Stomach (tissue), 9 donors: Measurements from ENCODE around the gene NOG. TPM values are rescaled to one million over a fixed set of nuclear protein-coding genes. Genes with fewer than 3 reads are reported as not detected.

ENCODE experiments used
- DNase-seq, 2 donors: peaks; one replicate each; pipeline versions ENCODE4 v3.0.0 to v3.0.0-alpha.2; 2013 to 2019
- H3K27ac ChIP-seq, 5 donors: fragments of 200-600 bp in 4 of 5; sonication (generic) in 4 of 5; one replicate each; pipeline ENCODE4 v1.5.1; 2013 to 2019; ENCODE audit warnings: mild to moderate bottlenecking in 1 of 5, moderate library complexity in 1 of 5
- H3K27me3 ChIP-seq, 3 donors: fragments of 200-600 bp; sonication (generic); one replicate each; pipeline ENCODE4 v1.5.1; 2017 to 2019; ENCODE audit warnings: mixed run types in 1 of 3
- H3K36me3 ChIP-seq, 4 donors: fragments of 200-600 bp; sonication (generic); 1 replicate in 3 of 4; 2 replicates in 1 of 4; pipeline ENCODE4 v1.5.1; 2016 to 2019
- H3K4me1 ChIP-seq, 4 donors: fragments of 200-600 bp; sonication (generic); one replicate each; pipeline ENCODE4 v1.5.1; 2016 to 2019
- H3K4me3 ChIP-seq, 4 donors: fragments of 200-600 bp; sonication (generic) in 3 of 4; one replicate each; pipeline ENCODE4 v1.5.1; 2016 to 2019; ENCODE audit warnings: mild to moderate bottlenecking in 1 of 4
- H3K9me3 ChIP-seq, 4 donors: fragments of 200-600 bp; sonication (generic); one replicate each; pipeline ENCODE4 v1.5.1; 2016 to 2019
- CTCF ChIP-seq, 7 experiments: fragments of 450-650 bp in 4 of 7; fragments of 200-600 bp in 3 of 7; sonication (generic) in 3 of 7; IDR thresholded peaks; one replicate each; pipeline ENCODE4 v1.5.1; 2016 to 2019; ENCODE audit warnings: antibody characterized with exemption in 7 of 7, control low read depth in 2 of 7, mild to moderate bottlenecking in 1 of 7
- EP300 ChIP-seq: sonication (generic); formaldehyde crosslinking; IDR thresholded peaks from one replicate; pipeline ENCODE4 v1.6.1; 2017; ENCODE audit warnings: antibody characterized with exemption
- POLR2A ChIP-seq, 4 donors: fragments of 450-650 bp; IDR thresholded peaks; one replicate each; pipeline ENCODE4 v1.6.1; 2016; ENCODE audit warnings: antibody characterized with exemption in 4 of 4, control low read depth in 2 of 4, mild to moderate bottlenecking in 1 of 4, moderate library complexity in 1 of 4
- POLR2AphosphoS5 ChIP-seq, 3 donors: sonication (generic); formaldehyde crosslinking; IDR thresholded peaks; one replicate each; pipeline ENCODE4 v1.6.1; 2016; ENCODE audit warnings: antibody characterized with exemption in 3 of 3
- WGBS, 5 donors: extraction: QIAGEN DNeasy Blood & Tissue Kit in 3 of 5; methylation state at CpG; one replicate each; pipeline versions ENCODE4 v1.1.5 to v1.1.7; 2013 to 2018; 5-methylcytosine and 5-hydroxymethylcytosine counted together
- intact Hi-C: fragments of 100-400 bp; cut with DNase I; formaldehyde crosslinking; loops from one replicate; pipeline ENCODE4 v1.15.1; 2023; ENCODE audit warnings: low total_unique reads
- polyA plus RNA-seq, 3 donors: library from polyadenylated mRNA; stranded (reverse); fragments of 200-250 nt; gene quantifications; one replicate each; pipeline ENCODE4 v1.2.3, GENCODE V29; 2013
- total RNA-seq, 5 donors: library from RNA; depleted of rRNA; stranded (reverse); fragments of >200 nt; gene quantifications; one replicate each; pipeline versions ENCODE4 v1.1.0 to v1.2.3, GENCODE V29; 2014 to 2016
- donor health status: healthy with polysubstance abuse.
- donor health status: Bipolar disorder and iron deficiency.
- donor health status: healthy.

NOG gene
- total and polyA plus RNA-seq, 8 donors, result 0.23 to 1.7 (median 0.31) TPM; not detected in 5

- no peak for DNase-seq
- no peaks in the 10 kb centered on the region for H3K36me3 ChIP-seq
- no peak overlapping the region for H3K27ac ChIP-seq
- intact Hi-C loops, result no loop called here
- no peak overlapping the region for H3K4me3 ChIP-seq
- H3K9me3 ChIP-seq, result no peaks in the 10 kb centered on the region
- 38 to 66% (median 58%) methylated on average over 3 of the region's 3 CpGs for WGBS, 5 donors
- H3K4me1 ChIP-seq, result no peaks in the 10 kb centered on the region
- H3K27me3 ChIP-seq, result peaks cover 0 to 12% (median 0%) of the 10 kb centered on the region in 3 donors
- TF ChIP-seq POLR2AphosphoS5 (IDR thresholded peaks at IDR 0.05) (no peak), CTCF (IDR thresholded peaks at IDR 0.05) (no peak), EP300 (no peak)
Measured at GRCh38 chr17:56570199-56570598, 23.3 kb upstream of the NOG start.

GRCh38 chr17:56571456-56571855 lies 22.0 kb upstream of the NOG start:
- Histone ChIP-seq H3K36me3 (no peaks in the 10 kb centered on the region), H3K9me3 (no peaks in the 10 kb centered on the region), H3K4me3 (no peak overlapping the region), H3K4me1 (no peaks in the 10 kb centered on the region), H3K27ac (no peak overlapping the region), H3K27me3 (peaks cover 0 to 12% (median 0%) of the 10 kb centered on the region in 3 donors)
- no peak for DNase-seq
- WGBS, 5 donors, result 80 to 95% (median 93%) methylated on average over 1 of the region's 1 CpG
- intact Hi-C loops, result no loop called here
- no peak for TF ChIP-seq EP300
- no peak for TF ChIP-seq CTCF (IDR thresholded peaks at IDR 0.05)
- TF ChIP-seq POLR2A (IDR thresholded peaks at IDR 0.05), result no peak

- 38 to 56% (median 52%) methylated on average over 5 of the region's 5 CpGs for WGBS, 5 donors
- DNase-seq, result no peak
- TF ChIP-seq POLR2AphosphoS5 (IDR thresholded peaks at IDR 0.05), result no peak
- no peak for TF ChIP-seq POLR2A (IDR thresholded peaks at IDR 0.05)
- no peak for TF ChIP-seq EP300
- no peak for TF ChIP-seq CTCF (IDR thresholded peaks at IDR 0.05)
Measured at GRCh38 chr17:56577190-56577842, 16.2 kb upstream of the NOG start.

GRCh38 chr17:56577843-56578204 lies 15.7 kb upstream of the NOG start:
- WGBS, 5 donors, result 22 to 40% (median 31%) methylated on average over 15 of the region's 15 CpGs
- TF ChIP-seq CTCF (IDR thresholded peaks at IDR 0.05) (no peak), EP300 (no peak), POLR2AphosphoS5 (IDR thresholded peaks at IDR 0.05) (no peak), POLR2A (IDR thresholded peaks at IDR 0.05) (no peak)
- Histone ChIP-seq H3K36me3 (no peaks in the 10 kb centered on the region), H3K4me1 (peaks cover 0 to 12% (median 0%) of the 10 kb centered on the region in 4 donors), H3K9me3 (no peaks in the 10 kb centered on the region), H3K27ac (peak overlapping the region in 1 of 5 donors; percentile 22), H3K4me3 (peak overlapping the region in 1 of 4 donors; percentile 4), H3K27me3 (peaks cover 0 to 17% (median 0%) of the 10 kb centered on the region in 3 donors)
- intact Hi-C loops, result no loop called here
- DNase-seq, result no peak

More at GRCh38 chr17:56577190-56577842, 16.2 kb upstream of the NOG start:
- Histone ChIP-seq H3K4me1 (peaks cover 0 to 12% (median 0%) of the 10 kb centered on the region in 4 donors), H3K36me3 (no peaks in the 10 kb centered on the region), H3K27ac (peak overlapping the region in 1 of 5 donors; percentile 22), H3K27me3 (peaks cover 0 to 13% (median 0%) of the 10 kb centered on the region in 3 donors), H3K4me3 (peak overlapping the region in 1 of 4 donors; percentile 4), H3K9me3 (no peaks in the 10 kb centered on the region)
- intact Hi-C loops, result no loop called here
